Transverse colon (tissue), 4 donors: ENCODE results near the gene IL9.

Experiments
- CTCF ChIP-seq, 5 experiments: fragments of 200-600 bp in 3 of 5; fragments of 450-650 bp in 2 of 5; sonication (generic) in 3 of 5; IDR thresholded peaks; 1 replicate in 2 of 5; 2 replicates in 3 of 5; pipeline ENCODE4 v1.5.1; 2016 to 2017; ENCODE audit warnings: antibody characterized with exemption in 5 of 5, inconsistent platforms in 3 of 5, mild to moderate bottlenecking in 2 of 5, moderate library complexity in 1 of 5
- EP300 ChIP-seq: sonication (generic); formaldehyde crosslinking; IDR thresholded peaks from one replicate; pipeline ENCODE4 v1.6.1; 2017; ENCODE audit warnings: antibody characterized with exemption, low read depth
- POLR2A ChIP-seq: fragments of 450-650 bp; IDR thresholded peaks from one replicate; pipeline ENCODE4 v1.6.1; 2016; ENCODE audit warnings: antibody characterized with exemption, mild to moderate bottlenecking, moderate library complexity
- POLR2AphosphoS5 ChIP-seq, 3 donors: sonication (generic); formaldehyde crosslinking; IDR thresholded peaks; one replicate each; pipeline ENCODE4 v1.6.1; 2016; ENCODE audit warnings: antibody characterized with exemption in 3 of 3

DNA sequence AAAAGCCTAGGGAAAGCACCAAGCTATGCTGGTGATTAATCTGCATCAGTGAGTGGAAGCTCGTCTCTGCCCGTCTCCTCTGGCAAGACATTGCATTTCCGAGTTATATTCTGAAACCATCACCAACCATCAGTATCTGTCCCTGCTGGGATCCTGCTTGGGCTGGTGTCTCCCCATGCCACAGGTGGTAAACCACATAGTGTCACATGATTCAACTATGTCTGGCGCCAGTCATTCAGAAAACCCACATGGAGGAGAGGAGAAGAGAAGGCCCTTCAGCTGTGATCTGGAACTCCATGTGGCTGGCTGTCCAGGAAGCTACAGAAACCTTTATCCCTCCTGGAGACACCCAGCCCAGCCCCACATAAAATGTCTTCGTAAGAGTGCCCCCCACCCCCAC is 4.8 kb downstream of the IL9 start:
- TF ChIP-seq CTCF (IDR thresholded peaks at IDR 0.05), result no peak
- no peak for TF ChIP-seq POLR2A
- TF ChIP-seq POLR2AphosphoS5 (IDR thresholded peaks at IDR 0.05), result no peak
- no peak for TF ChIP-seq EP300
